ENCODE results near the gene ACTR10.

ACTR10 gene

GRCh38 chr14:58199726-58200479 lies at the start of gene ACTR10:
ACTR10 (plus strand) TSS chr14:58200149; CDS start chr14:58200218, 69 bp downstream.
- H3K36me3 ChIP-seq (ENCODE audit: control insufficient read depth, insufficient read depth, low read length, severe bottlenecking) = peaks cover 14% of the 10 kb centered on the region
- H3K9me3 ChIP-seq (ENCODE audit: control insufficient read depth, low read length) = no peaks in the 10 kb centered on the region
- H3K4me1 ChIP-seq (ENCODE audit: control insufficient read depth, insufficient read depth, low read length) = peaks cover 13% of the 10 kb centered on the region
- DNase-seq (ENCODE audit: low read depth) = peak; percentile 93
- peak within 1 kb of the TSS; percentile 98 for H3K9ac ChIP-seq (ENCODE audit: low read length)
- peak within 1 kb of the TSS; percentile 99 for H3K4me3 ChIP-seq (ENCODE audit: low read length)
- H3K27me3 ChIP-seq (replicated peaks; ENCODE audit: control insufficient read depth, insufficient read depth, low read length) = no peaks in the 10 kb centered on the region

- no peaks in the 10 kb centered on the region for H3K36me3 ChIP-seq (ENCODE audit: control insufficient read depth, insufficient read depth, low read length, severe bottlenecking)
- H3K4me3 ChIP-seq (ENCODE audit: low read length) = no peak overlapping the region
- no peak for DNase-seq (ENCODE audit: low read depth)
- no peaks in the 10 kb centered on the region for H3K27me3 ChIP-seq (replicated peaks; ENCODE audit: control insufficient read depth, insufficient read depth, low read length)
- H3K4me1 ChIP-seq (ENCODE audit: control insufficient read depth, insufficient read depth, low read length) = peaks cover 6% of the 10 kb centered on the region
- no peak overlapping the region for H3K9ac ChIP-seq (ENCODE audit: low read length)
- no peaks in the 10 kb centered on the region for H3K9me3 ChIP-seq (ENCODE audit: control insufficient read depth, low read length)
Measured at GRCh38 chr14:58150243-58150805, 49.6 kb upstream of the ACTR10 start.

- Histone ChIP-seq H3K9me3 (ENCODE audit: control insufficient read depth, low read length) (no peaks in the 10 kb centered on the region), H3K36me3 (ENCODE audit: control insufficient read depth, insufficient read depth, low read length, severe bottlenecking) (no peaks in the 10 kb centered on the region), H3K4me1 (ENCODE audit: control insufficient read depth, insufficient read depth, low read length) (peaks cover 6% of the 10 kb centered on the region), H3K4me3 (ENCODE audit: low read length) (peak overlapping the region; percentile 91), H3K27me3 (replicated peaks; ENCODE audit: control insufficient read depth, insufficient read depth, low read length) (no peaks in the 10 kb centered on the region), H3K9ac (ENCODE audit: low read length) (peak overlapping the region; percentile 81)
- DNase-seq (ENCODE audit: low read depth) = peak; percentile 67
Measured at GRCh38 chr14:58151133-58152013, 48.6 kb upstream of the ACTR10 start.

- H3K9ac ChIP-seq (ENCODE audit: low read length) = peak within 1 kb of the TSS; percentile 81
- DNase-seq (ENCODE audit: low read depth) = peak; percentile 95
- H3K36me3 ChIP-seq (ENCODE audit: control insufficient read depth, insufficient read depth, low read length, severe bottlenecking) = no peaks in the 10 kb centered on the region
- H3K4me3 ChIP-seq (ENCODE audit: low read length) = peak within 1 kb of the TSS; percentile 91
- no peaks in the 10 kb centered on the region for H3K9me3 ChIP-seq (ENCODE audit: control insufficient read depth, low read length)
- H3K4me1 ChIP-seq (ENCODE audit: control insufficient read depth, insufficient read depth, low read length) = peaks cover 6% of the 10 kb centered on the region
- no peaks in the 10 kb centered on the region for H3K27me3 ChIP-seq (replicated peaks; ENCODE audit: control insufficient read depth, insufficient read depth, low read length)
Measured at GRCh38 chr14:58152014-58152857, 47.7 kb upstream of the ACTR10 start, which contains the start of gene ARMH4. ARMH4 (minus strand) TSS chr14:58152213; CDS start chr14:58139358, 12,855 bp downstream.

- Histone ChIP-seq H3K27me3 (replicated peaks; ENCODE audit: control insufficient read depth, insufficient read depth, low read length) (no peaks in the 10 kb centered on the region), H3K4me1 (ENCODE audit: control insufficient read depth, insufficient read depth, low read length) (no peaks in the 10 kb centered on the region), H3K9ac (ENCODE audit: low read length) (no peak overlapping the region), H3K4me3 (ENCODE audit: low read length) (no peak overlapping the region), H3K36me3 (ENCODE audit: control insufficient read depth, insufficient read depth, low read length, severe bottlenecking) (no peaks in the 10 kb centered on the region), H3K9me3 (ENCODE audit: control insufficient read depth, low read length) (no peaks in the 10 kb centered on the region)
- DNase-seq (ENCODE audit: low read depth) = no peak
Measured at GRCh38 chr14:58160561-58160960, 39.4 kb upstream of the ACTR10 start.

GRCh38 chr14:58166005-58166983 lies 33.7 kb upstream of the ACTR10 start:
- Histone ChIP-seq H3K27me3 (replicated peaks; ENCODE audit: control insufficient read depth, insufficient read depth, low read length) (no peaks in the 10 kb centered on the region), H3K36me3 (ENCODE audit: control insufficient read depth, insufficient read depth, low read length, severe bottlenecking) (no peaks in the 10 kb centered on the region)
- DNase-seq (ENCODE audit: low read depth) = peak; percentile 93

GRCh38 chr14:58167057-58167456 lies 32.9 kb upstream of the ACTR10 start:
- DNase-seq (ENCODE audit: low read depth) = no peak
- no peaks in the 10 kb centered on the region for H3K36me3 ChIP-seq (ENCODE audit: control insufficient read depth, insufficient read depth, low read length, severe bottlenecking)
- no peak overlapping the region for H3K9ac ChIP-seq (ENCODE audit: low read length)
- H3K9me3 ChIP-seq (ENCODE audit: control insufficient read depth, low read length) = no peaks in the 10 kb centered on the region
- no peak overlapping the region for H3K4me3 ChIP-seq (ENCODE audit: low read length)
- peaks cover 22% of the 10 kb centered on the region for H3K4me1 ChIP-seq (ENCODE audit: control insufficient read depth, insufficient read depth, low read length)
- no peaks in the 10 kb centered on the region for H3K27me3 ChIP-seq (replicated peaks; ENCODE audit: control insufficient read depth, insufficient read depth, low read length)

More at GRCh38 chr14:58166005-58166983, 33.7 kb upstream of the ACTR10 start:
- H3K9ac ChIP-seq (ENCODE audit: low read length) = peak overlapping the region; percentile 16
- peaks cover 19% of the 10 kb centered on the region for H3K4me1 ChIP-seq (ENCODE audit: control insufficient read depth, insufficient read depth, low read length)
- no peaks in the 10 kb centered on the region for H3K9me3 ChIP-seq (ENCODE audit: control insufficient read depth, low read length)
- no peak overlapping the region for H3K4me3 ChIP-seq (ENCODE audit: low read length)

- Histone ChIP-seq H3K4me3 (ENCODE audit: low read length) (no peak overlapping the region), H3K4me1 (ENCODE audit: control insufficient read depth, insufficient read depth, low read length) (peaks cover 22% of the 10 kb centered on the region), H3K9me3 (ENCODE audit: control insufficient read depth, low read length) (no peaks in the 10 kb centered on the region), H3K9ac (ENCODE audit: low read length) (no peak overlapping the region), H3K36me3 (ENCODE audit: control insufficient read depth, insufficient read depth, low read length, severe bottlenecking) (no peaks in the 10 kb centered on the region), H3K27me3 (replicated peaks; ENCODE audit: control insufficient read depth, insufficient read depth, low read length) (no peaks in the 10 kb centered on the region)
- no peak for DNase-seq (ENCODE audit: low read depth)
Measured at GRCh38 chr14:58167891-58168290, 32.1 kb upstream of the ACTR10 start.

- H3K9ac ChIP-seq (ENCODE audit: low read length) = peak overlapping the region; percentile 46
- peak; percentile 83 for DNase-seq (ENCODE audit: low read depth)
- no peaks in the 10 kb centered on the region for H3K27me3 ChIP-seq (replicated peaks; ENCODE audit: control insufficient read depth, insufficient read depth, low read length)
- H3K9me3 ChIP-seq (ENCODE audit: control insufficient read depth, low read length) = no peaks in the 10 kb centered on the region
- H3K4me1 ChIP-seq (ENCODE audit: control insufficient read depth, insufficient read depth, low read length) = peaks cover 17% of the 10 kb centered on the region
- H3K36me3 ChIP-seq (ENCODE audit: control insufficient read depth, insufficient read depth, low read length, severe bottlenecking) = no peaks in the 10 kb centered on the region
- H3K4me3 ChIP-seq (ENCODE audit: low read length) = peak overlapping the region; percentile 10
Measured at GRCh38 chr14:58171090-58171489, 28.9 kb upstream of the ACTR10 start.

GRCh38 chr14:58177125-58177524 lies 22.8 kb upstream of the ACTR10 start:
- Histone ChIP-seq H3K4me1 (ENCODE audit: control insufficient read depth, insufficient read depth, low read length) (no peaks in the 10 kb centered on the region), H3K9me3 (ENCODE audit: control insufficient read depth, low read length) (no peaks in the 10 kb centered on the region), H3K4me3 (ENCODE audit: low read length) (no peak overlapping the region), H3K36me3 (ENCODE audit: control insufficient read depth, insufficient read depth, low read length, severe bottlenecking) (no peaks in the 10 kb centered on the region), H3K9ac (ENCODE audit: low read length) (no peak overlapping the region), H3K27me3 (replicated peaks; ENCODE audit: control insufficient read depth, insufficient read depth, low read length) (no peaks in the 10 kb centered on the region)
- DNase-seq (ENCODE audit: low read depth) = no peak

Measured in adipocyte (in vitro differentiated cells).